K562 (cell line): ENCODE data around the gene SLC34A2. TPM values are rescaled to one million over a fixed set of nuclear protein-coding genes. Genes with fewer than 3 reads are reported as not detected.

Experiments used
- ATF7 ChIP-seq: fragments of 450-650 bp; IDR thresholded peaks from 2 replicates; pipeline ENCODE4 v1.7.1; 2014; ENCODE audit warnings: mild to moderate bottlenecking, moderate library complexity
- CAMTA2 ChIP-seq: fragments of 250-450 bp; sonication (Bioruptor Pico); conservative IDR thresholded peaks from 2 replicates; pipeline ENCODE4 v1.5.1; 2022
- E2F5 ChIP-seq: sonication (generic); formaldehyde crosslinking; IDR thresholded peaks from 2 replicates; pipeline ENCODE4 v1.8.0; 2022; ENCODE audit warnings: mild to moderate bottlenecking, missing genetic modification reagents
- E4F1 ChIP-seq: fragments of 250-450 bp; sonication (Bioruptor Pico); IDR thresholded peaks from 2 replicates; pipeline ENCODE4 v1.5.0; 2021; ENCODE audit warnings: mild to moderate bottlenecking, borderline replicate concordance
- EHMT2 ChIP-seq: fragments of 450-650 bp; IDR thresholded peaks from 2 replicates; pipeline ENCODE4 v1.6.1; 2018; ENCODE audit warnings: antibody characterized with exemption
- FOSL1 ChIP-seq: fragments of 200-800 bp; sonication (Bioruptor generic); conservative IDR thresholded peaks from 2 replicates; pipeline ENCODE4 v1.6.1; 2016; ENCODE audit warnings: missing genetic modification characterization, missing compliant biosample characterization
- MITF ChIP-seq: IDR thresholded peaks from 2 replicates; pipeline ENCODE4 v1.6.1; 2014; ENCODE audit warnings: antibody characterized with exemption
- PATZ1 ChIP-seq: fragments of 250-450 bp; sonication (Bioruptor Pico); IDR thresholded peaks from 2 replicates; pipeline ENCODE4 v1.5.0; 2020; ENCODE audit warnings: mild to moderate bottlenecking, borderline replicate concordance
- TSHZ1 ChIP-seq: fragments of 250-450 bp; sonication (Bioruptor Pico); IDR thresholded peaks from 2 replicates; pipeline ENCODE4 v1.4.0; 2020; ENCODE audit warnings: mild to moderate bottlenecking, moderate library complexity
- USF2 ChIP-seq: sonication (generic); formaldehyde crosslinking; IDR thresholded peaks from 2 replicates; pipeline ENCODE4 v1.5.0; 2020; ENCODE audit warnings: missing genetic modification reagents
- ZNF121 ChIP-seq: sonication (generic); formaldehyde crosslinking; conservative IDR thresholded peaks from 2 replicates; pipeline ENCODE4 v1.8.0; 2022; ENCODE audit warnings: missing genetic modification reagents
- polyA plus RNA-seq, 8 experiments: library from polyadenylated mRNA; depleted of rRNA in 4 of 8; stranded (reverse) in 5 of 8; unstranded in 3 of 8; fragments of >200 nt; fragmentation: Nextera tagmentation in 2 of 8; fragmentation: Illumina TruSeq in 1 of 8; extraction: Ambion mirVana in 2 of 8; extraction: Trizol in 1 of 8; gene quantifications; 2 replicates each; pipeline versions ENCODE4 v1.2.1 to v1.2.3, GENCODE V29; 2011 to 2014; ENCODE audit warnings: inconsistent platforms in 1 of 8, missing spikeins in 1 of 8
- total RNA-seq, 7 experiments: library from RNA; depleted of rRNA in 6 of 7; stranded (reverse); fragments of >200 nt in 6 of 7; fragmentation: Illumina TruSeq in 2 of 7; extraction: Trizol in 2 of 7; gene quantifications; 2 replicates each; pipeline versions ENCODE4 v1.2.1 to v1.2.3, GENCODE V29; 2011 to 2021; ENCODE audit warnings: low replicate concordance in 1 of 7

SLC34A2 gene
- total and polyA plus RNA-seq, 9 of the 15 experiments (the other 6 are each of a cell fraction or from before 2014, with no cell fraction given): 1.5 TPM; not detected in 8

GRCh38 chr4:25725870-25726269, 70.2 kb downstream of the SLC34A2 start (continued):
- TF ChIP-seq USF2 (peak; percentile 32; the same call in 1 of the 2 replicates), E2F5 (CRISPR knock-in tag) (no peak), FOSL1 (peak; percentile 49), E4F1 (CRISPR knock-in tag) (no peak), CAMTA2 (CRISPR knock-in tag) (no peak), EHMT2 (no peak), MITF (0 out of 2 replicates have a peak, but pooled peaks have one; percentile 68), ATF7 (no peak), PATZ1 (CRISPR knock-in tag) (0 out of 2 replicates have a peak, but pooled peaks have one; percentile 52), ZNF121 (CRISPR knock-in tag) (no peak), TSHZ1 (CRISPR knock-in tag) (0 out of 2 replicates have a peak, but pooled peaks have one; percentile 35)
